B cell (primary cell): Measurements from ENCODE around the gene KRT6C. TPM values are rescaled to one million over a fixed set of nuclear protein-coding genes. Genes with fewer than 3 reads are reported as not detected.

Experiments
- ATAC-seq: fragments of 200-7000 bp; cut with Tn5 transposase; one replicate; pipeline ENCODE4 v1.10.0; 2021; ENCODE audit warnings: low read depth, mild to moderate bottlenecking, moderate number of reproducible peaks, moderate library complexity
- CTCF ChIA-PET: fragments of 350-600 bp; sonication (Branson Sonifier 250); formaldehyde crosslinking; loops from one replicate; lab custom pipeline; 2021; ENCODE audit warnings: antibody characterized with exemption, inconsistent platforms; lab: Charles Lee
- POLR2A ChIA-PET: fragments of 350-600 bp; sonication (Branson Sonifier 250); formaldehyde crosslinking; loops from one replicate; lab custom pipeline; 2021; ENCODE audit warnings: antibody characterized with exemption; lab: Charles Lee
- DNase-seq: peaks from one replicate; pipeline ENCODE4 v3.0.0; 2013
- H2AFZ ChIP-seq: 2 replicates; pipeline ENCODE4 v1.6.1; 2012; ENCODE audit warnings: mild to moderate bottlenecking, low read depth, low read length; ENCODE audit not compliant: insufficient read depth, poor library complexity, severe bottlenecking
- H3K27ac ChIP-seq, 2 donors: 1 replicate in 1 of 2; 2 replicates in 1 of 2; pipeline ENCODE4 v1.5.1; 2012 to 2013; ENCODE audit warnings: low read length in 2 of 2, mild to moderate bottlenecking in 2 of 2, moderate library complexity in 1 of 2
- H3K27me3 ChIP-seq, 4 experiments: fragments of 200-600 bp in 1 of 4; sonication (generic) in 1 of 4; replicated peaks in 1 of 4; 1 replicate in 2 of 4; 2 replicates in 2 of 4; pipeline versions ENCODE4 v1.6.1 to v1.7.0; 2013 to 2016; ENCODE audit warnings: low read length in 3 of 4, mild to moderate bottlenecking in 2 of 4, mixed read lengths in 1 of 4, moderate library complexity in 1 of 4; ENCODE audit not compliant: insufficient read depth in 4 of 4, control insufficient read depth in 3 of 4; ENCODE audit errors: control extremely low read depth in 1 of 4
- H3K36me3 ChIP-seq, 2 experiments: replicated peaks in 1 of 2; 1 replicate in 1 of 2; 2 replicates in 1 of 2; pipeline versions ENCODE4 v1.6.1 to v1.7.1; 2013; ENCODE audit warnings: low read length in 1 of 2; ENCODE audit not compliant: insufficient read depth in 2 of 2, control insufficient read depth in 1 of 2; ENCODE audit errors: control extremely low read depth in 1 of 2, extremely low read depth in 1 of 2
- H3K4me1 ChIP-seq, 2 donors: fragments of 200-600 bp in 1 of 2; sonication (generic) in 1 of 2; 1 replicate in 1 of 2; 2 replicates in 1 of 2; pipeline versions ENCODE4 v1.5.1 to v1.6.1; 2013 to 2017; ENCODE audit warnings: low read length in 2 of 2; ENCODE audit not compliant: control insufficient read depth in 2 of 2, insufficient read depth in 2 of 2
- H3K4me2 ChIP-seq: replicated peaks from 2 replicates; pipeline ENCODE3; 2012; ENCODE audit warnings: mild to moderate bottlenecking, low read depth, low read length; ENCODE audit not compliant: poor library complexity, severe bottlenecking
- H3K4me3 ChIP-seq, 5 experiments: fragments of 200-600 bp in 1 of 5; sonication (generic) in 1 of 5; 1 replicate in 3 of 5; 2 replicates in 2 of 5; pipeline versions ENCODE4 v1.5.1 to v1.7.0; 2011 to 2016; ENCODE audit warnings: low read length in 4 of 5, mild to moderate bottlenecking in 4 of 5, low read depth in 2 of 5, control low read depth in 1 of 5, moderate library complexity in 1 of 5; ENCODE audit not compliant: insufficient read depth in 1 of 5; ENCODE audit errors: control extremely low read depth in 1 of 5, extremely low read depth in 1 of 5
- H3K79me2 ChIP-seq: fragments of 200-600 bp; sonication (generic); one replicate; pipeline ENCODE4 v1.6.0; 2016; ENCODE audit warnings: low read length; ENCODE audit not compliant: control insufficient read depth, insufficient read depth
- H3K9ac ChIP-seq: fragments of 200-600 bp; sonication (generic); 2 replicates; pipeline ENCODE4 v1.6.1; 2017; ENCODE audit warnings: mild to moderate bottlenecking, low read length, moderate library complexity
- H3K9me3 ChIP-seq, 3 donors: one replicate each; pipeline versions ENCODE4 v1.6.1 to v1.7.1; 2013; ENCODE audit warnings: low read length in 2 of 3; ENCODE audit not compliant: control insufficient read depth in 2 of 3, insufficient read depth in 1 of 3; ENCODE audit errors: control extremely low read depth in 1 of 3
- H4K20me1 ChIP-seq: 2 replicates; pipeline ENCODE4 v1.6.0; 2012; ENCODE audit warnings: mild to moderate bottlenecking, low read length; ENCODE audit not compliant: insufficient read depth, control insufficient read depth, poor library complexity, severe bottlenecking
- H3K27ac Mint-ChIP-seq: one replicate; pipeline ENCODE4 v1.8.0; 2021; ENCODE audit warnings: mixed read lengths
- H3K27me3 Mint-ChIP-seq: one replicate; pipeline ENCODE4 v1.8.0; 2021; ENCODE audit warnings: mixed read lengths
- H3K4me1 Mint-ChIP-seq: one replicate; pipeline ENCODE4 v1.8.0; 2021; ENCODE audit warnings: mixed read lengths
- H3K4me3 Mint-ChIP-seq: one replicate; pipeline ENCODE4 v1.8.0; 2021; ENCODE audit warnings: mixed read lengths
- H3K9me3 Mint-ChIP-seq: one replicate; pipeline ENCODE4 v1.8.0; 2022; ENCODE audit warnings: mixed read lengths; ENCODE audit not compliant: insufficient read depth
- EZH2 ChIP-seq: IDR thresholded peaks from 2 replicates; pipeline ENCODE4 v1.6.1; 2012; ENCODE audit warnings: borderline replicate concordance, low read depth, mild to moderate bottlenecking, moderate library complexity, low read length; ENCODE audit not compliant: insufficient read depth, poor library complexity, severe bottlenecking
- WGBS: methylation state at CpG from one replicate; pipeline ENCODE4 v1.1.5; 2013; ENCODE audit warnings: missing lambda C conversion rate; ENCODE audit not compliant: insufficient coverage; 5-methylcytosine and 5-hydroxymethylcytosine counted together
- intact Hi-C: fragments of 100-400 bp; cut with micrococcal nuclease; formaldehyde crosslinking; loops from one replicate; pipeline ENCODE4 v1.10.0; 2022
- polyA plus RNA-seq: library from polyadenylated mRNA; depleted of rRNA; stranded (reverse); fragments of >200 nt; gene quantifications from 2 replicates; pipeline ENCODE4 v1.2.3, GENCODE V29; 2012
- total RNA-seq, 2 donors: library from RNA; stranded (reverse); fragments of 120-200 nt in 1 of 2; gene quantifications; 1 replicate in 1 of 2; 2 replicates in 1 of 2; pipeline versions ENCODE4 v1.2.3 to v1.2.4, GENCODE V29; 2013 to 2022
- TF ChIP-seq, protein P1 (sequence below): fragments of 200-600 bp; IDR thresholded peaks from one replicate; pipeline ENCODE4 v1.8.0; 2022; ENCODE audit warnings: antibody characterized with exemption, mild to moderate bottlenecking

The KRT6C gene
- total and polyA plus RNA-seq, 2 donors (not counting 1 experiment from before 2014, with no cell fraction given): not detected

DNA sequence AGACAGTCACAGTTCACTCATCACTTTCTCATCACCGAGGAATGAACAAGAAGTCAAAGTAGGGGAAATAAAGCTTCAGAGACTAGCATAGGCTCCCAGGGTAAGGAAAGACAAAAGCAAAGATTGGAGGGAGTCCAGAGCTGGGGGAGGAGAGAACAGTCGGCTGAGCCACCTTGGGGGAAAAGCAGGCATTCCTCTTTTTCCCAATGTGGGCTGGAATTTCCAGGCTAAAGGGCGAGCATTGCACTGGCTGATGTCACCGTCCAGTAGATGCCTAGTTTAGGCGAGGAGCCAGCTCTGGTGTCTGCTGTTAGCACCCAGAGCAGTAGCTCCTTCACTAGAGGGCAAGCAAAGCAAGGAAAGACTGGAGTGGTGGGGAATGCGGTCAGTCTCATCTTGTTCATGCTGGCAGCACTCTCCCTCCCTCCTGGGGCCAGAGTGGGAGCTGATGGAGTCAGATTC, 31.0 kb downstream of the KRT6C start:
- CTCF ChIA-PET: no interaction called here
- no peaks in the 10 kb centered on the region for H3K9me3 ChIP-seq
- no peaks in the 10 kb centered on the region for H3K36me3 ChIP-seq
- 21% methylated on average over 4 of the region's 6 CpGs for WGBS
- no peak for ATAC-seq
- H2AFZ ChIP-seq: no peak overlapping the region
- H3K79me2 ChIP-seq: no peaks in the 10 kb centered on the region
- H3K27ac ChIP-seq: no peak overlapping the region
- H4K20me1 ChIP-seq: no peaks in the 10 kb centered on the region
- no peak overlapping the region for H3K9ac ChIP-seq
- H3K4me2 ChIP-seq: no peak overlapping the region
- TF ChIP-seq, protein P1, sequence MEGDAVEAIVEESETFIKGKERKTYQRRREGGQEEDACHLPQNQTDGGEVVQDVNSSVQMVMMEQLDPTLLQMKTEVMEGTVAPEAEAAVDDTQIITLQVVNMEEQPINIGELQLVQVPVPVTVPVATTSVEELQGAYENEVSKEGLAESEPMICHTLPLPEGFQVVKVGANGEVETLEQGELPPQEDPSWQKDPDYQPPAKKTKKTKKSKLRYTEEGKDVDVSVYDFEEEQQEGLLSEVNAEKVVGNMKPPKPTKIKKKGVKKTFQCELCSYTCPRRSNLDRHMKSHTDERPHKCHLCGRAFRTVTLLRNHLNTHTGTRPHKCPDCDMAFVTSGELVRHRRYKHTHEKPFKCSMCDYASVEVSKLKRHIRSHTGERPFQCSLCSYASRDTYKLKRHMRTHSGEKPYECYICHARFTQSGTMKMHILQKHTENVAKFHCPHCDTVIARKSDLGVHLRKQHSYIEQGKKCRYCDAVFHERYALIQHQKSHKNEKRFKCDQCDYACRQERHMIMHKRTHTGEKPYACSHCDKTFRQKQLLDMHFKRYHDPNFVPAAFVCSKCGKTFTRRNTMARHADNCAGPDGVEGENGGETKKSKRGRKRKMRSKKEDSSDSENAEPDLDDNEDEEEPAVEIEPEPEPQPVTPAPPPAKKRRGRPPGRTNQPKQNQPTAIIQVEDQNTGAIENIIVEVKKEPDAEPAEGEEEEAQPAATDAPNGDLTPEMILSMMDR: no peak
- no peak for TF ChIP-seq EZH2
- peaks cover 0 to 3% (median 0%) of the 10 kb centered on the region in 4 experiments for H3K27me3 ChIP-seq
- DNase-seq: no peak
- no peak overlapping the region for H3K4me3 Mint-ChIP-seq
- intact Hi-C loops: no loop called here
- peaks cover 2% of the 10 kb centered on the region for H3K9me3 Mint-ChIP-seq
- no peak overlapping the region for H3K4me3 ChIP-seq
- peaks cover 35% of the 10 kb centered on the region for H3K27me3 Mint-ChIP-seq
- POLR2A ChIA-PET: no interaction called here
- no peak overlapping the region for H3K27ac Mint-ChIP-seq
- H3K4me1 Mint-ChIP-seq: no peaks in the 10 kb centered on the region
- no peaks in the 10 kb centered on the region for H3K4me1 ChIP-seq

DNA sequence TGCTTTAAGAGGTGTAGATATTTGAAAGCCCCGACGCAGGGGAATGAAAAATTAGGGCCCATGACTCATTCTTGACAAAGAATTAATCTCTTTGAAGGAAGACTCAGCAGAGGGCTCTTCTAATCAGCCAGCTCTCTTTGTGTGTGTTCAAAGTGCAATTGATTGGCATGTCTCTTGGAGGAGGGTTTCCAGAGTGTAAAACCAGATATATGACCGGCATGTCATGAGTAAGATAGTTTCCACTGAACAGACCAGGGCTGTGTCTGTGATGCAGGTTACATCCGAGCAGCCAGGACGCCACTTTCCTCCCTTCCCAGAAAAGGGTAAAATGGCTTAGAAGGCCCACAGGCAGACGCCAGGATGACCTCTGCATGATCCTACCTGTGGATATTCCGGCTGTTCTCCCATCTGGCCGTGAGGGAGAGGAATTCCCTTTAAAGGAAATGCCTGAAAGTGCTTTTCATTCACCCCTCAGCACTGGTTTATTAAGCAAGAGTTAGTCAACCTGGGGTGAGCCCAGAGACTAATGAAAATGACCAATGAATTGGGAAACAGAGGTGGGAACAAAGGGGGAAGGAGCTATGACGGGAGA, 32.2 kb downstream of the KRT6C start:
- Histone ChIP-seq H3K27me3 (peaks cover 0 to 3% (median 0%) of the 10 kb centered on the region in 4 experiments), H3K9ac (no peak overlapping the region), H3K4me2 (no peak overlapping the region), H3K4me1 (no peaks in the 10 kb centered on the region), H3K79me2 (no peaks in the 10 kb centered on the region), H4K20me1 (no peaks in the 10 kb centered on the region), H3K27ac (no peak overlapping the region), H2AFZ (no peak overlapping the region), H3K9me3 (no peaks in the 10 kb centered on the region), H3K4me3 (no peak overlapping the region), H3K36me3 (no peaks in the 10 kb centered on the region)
- DNase-seq (no peak), ATAC-seq (no peak)
- whole genome bisulfite sequencing: 91% methylated on average over 6 of the region's 9 CpGs
- no peak overlapping the region for H3K27ac Mint-ChIP-seq
- peaks cover 2% of the 10 kb centered on the region for H3K9me3 Mint-ChIP-seq
- no peaks in the 10 kb centered on the region for H3K4me1 Mint-ChIP-seq
- ChIA-PET POLR2A (no interaction called here), CTCF (no interaction called here)
- H3K4me3 Mint-ChIP-seq: no peak overlapping the region
- no peak for TF ChIP-seq EZH2
- TF ChIP-seq, protein P1: no peak
- intact Hi-C loops: no loop called here
- peaks cover 32% of the 10 kb centered on the region for H3K27me3 Mint-ChIP-seq
